GM20000 (cell line): ENCODE results near the gene TSPAN13.

ENCODE experiments used
- DNase-seq: peaks from one replicate; pipeline ENCODE4 v3.0.0; 2012; ENCODE audit warnings: low spot score
- CTCF ChIP-seq: IDR thresholded peaks from 2 replicates; pipeline ENCODE4 v1.5.1; 2012; ENCODE audit warnings: mild to moderate bottlenecking, control low read depth; ENCODE audit errors: extremely low read depth, missing control alignments

Gene TSPAN13

DNA sequence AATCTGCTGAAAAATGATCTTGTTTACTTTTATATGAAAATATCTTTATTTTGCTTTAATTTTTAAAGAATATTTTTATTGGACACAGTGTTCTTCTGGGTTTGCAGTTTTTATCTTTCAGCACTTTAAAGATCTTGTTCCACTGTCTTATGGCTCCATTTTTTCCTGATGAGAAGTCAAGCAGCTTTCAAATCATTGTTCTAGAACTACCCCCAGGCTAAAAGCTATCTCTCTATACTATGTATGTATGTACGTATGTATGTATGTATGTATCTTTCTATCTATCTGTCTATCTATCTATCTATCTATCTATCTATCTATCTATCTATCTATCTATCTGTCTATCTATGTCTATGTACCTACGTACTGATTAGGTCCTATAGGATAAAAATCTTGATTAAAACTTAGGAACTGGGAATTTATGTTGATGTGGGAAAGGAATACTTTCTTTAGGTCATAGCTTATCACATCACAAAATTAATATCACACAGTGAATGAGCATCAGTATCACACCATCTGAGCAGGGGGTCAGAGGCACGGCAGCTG is 35.4 kb upstream of the TSPAN13 start:
- TF ChIP-seq CTCF: no peak
- DNase-seq: no peak

DNA sequence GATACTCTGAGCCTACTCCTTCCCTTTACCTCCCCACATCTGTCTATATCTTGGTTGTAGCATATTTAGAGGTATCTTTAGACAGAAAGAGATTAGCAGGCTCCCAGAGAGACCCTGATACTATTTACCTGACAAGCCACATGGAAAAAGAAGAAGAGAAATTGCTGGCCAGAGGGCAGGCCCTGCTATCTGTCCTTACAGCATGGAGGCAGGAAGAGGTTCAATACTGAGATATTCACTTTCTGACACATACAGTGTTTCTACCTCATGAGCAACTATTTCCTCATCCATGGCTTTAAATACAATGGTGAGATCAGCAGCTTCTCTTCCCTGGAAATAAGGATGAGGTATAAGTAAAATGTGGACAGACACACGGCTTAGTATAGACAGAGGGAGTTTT is 33.9 kb upstream of the TSPAN13 start:
- no peak for TF ChIP-seq CTCF
- DNase-seq: no peak

DNA sequence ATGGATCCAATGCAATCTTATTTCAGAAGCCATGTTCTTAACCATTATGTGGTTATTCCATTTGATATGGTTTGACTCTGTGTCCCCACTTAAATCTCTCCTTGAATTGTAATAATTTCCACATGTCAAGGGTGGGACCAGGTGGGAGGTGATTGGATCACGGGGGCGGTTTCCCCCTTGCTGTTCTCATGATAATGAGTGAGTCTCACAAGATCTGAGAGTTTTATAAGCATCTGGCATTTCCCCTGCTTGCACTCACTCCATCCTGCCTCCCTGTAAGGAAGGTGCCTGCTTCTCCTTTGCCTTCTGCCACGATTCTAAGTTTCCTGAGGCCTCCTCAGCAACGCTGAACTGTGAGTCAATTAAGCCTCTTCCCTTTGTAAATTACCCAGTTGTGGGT is 32.0 kb upstream of the TSPAN13 start:
- no peak for TF ChIP-seq CTCF
- no peak for DNase-seq

DNA sequence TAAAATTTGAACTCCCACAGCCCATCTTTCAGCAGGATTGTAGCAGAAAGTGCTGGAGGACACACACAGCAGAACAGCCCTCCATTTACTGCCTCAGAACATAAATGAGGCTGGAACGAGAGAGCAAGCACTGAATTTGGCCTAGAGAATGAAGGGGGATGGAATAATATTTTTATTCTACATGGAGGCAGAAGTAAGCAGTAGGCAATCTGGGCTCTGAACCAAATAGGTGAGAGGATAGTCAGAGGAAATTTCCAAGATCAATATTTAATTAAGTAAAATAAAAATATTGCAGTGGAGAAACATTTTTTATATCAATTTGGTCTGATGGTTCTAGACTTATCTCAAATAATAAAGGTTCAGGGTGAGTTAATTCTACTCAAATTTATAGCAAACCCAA is 29.2 kb upstream of the TSPAN13 start:
- no peak for DNase-seq

GRCh38 chr7:16726189-16726588 is 27.4 kb upstream of the TSPAN13 start:
- no peak for DNase-seq
- TF ChIP-seq CTCF: no peak

More for the DNA sequence above, 29.2 kb upstream of the TSPAN13 start:
- TF ChIP-seq CTCF: no peak

DNA sequence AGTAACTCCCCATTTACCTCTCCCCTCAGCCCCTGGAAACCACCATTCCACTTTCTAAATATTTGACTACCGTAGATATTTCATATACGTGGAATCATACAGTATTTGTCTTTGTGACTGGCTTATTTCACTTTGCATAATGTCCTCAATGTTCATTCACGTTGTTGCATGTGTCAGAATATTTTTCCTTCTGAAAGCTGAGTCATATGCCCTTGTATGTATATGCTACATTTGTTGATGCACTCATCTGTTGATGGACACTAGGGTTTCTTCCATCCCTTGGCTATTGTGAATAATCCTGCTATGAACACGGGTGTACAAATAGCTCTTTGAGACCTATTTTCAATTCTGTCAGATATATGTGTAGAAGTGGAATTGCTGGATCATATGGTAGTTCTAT is 25.8 kb upstream of the TSPAN13 start:
- DNase-seq: no peak
- no peak for TF ChIP-seq CTCF

DNA sequence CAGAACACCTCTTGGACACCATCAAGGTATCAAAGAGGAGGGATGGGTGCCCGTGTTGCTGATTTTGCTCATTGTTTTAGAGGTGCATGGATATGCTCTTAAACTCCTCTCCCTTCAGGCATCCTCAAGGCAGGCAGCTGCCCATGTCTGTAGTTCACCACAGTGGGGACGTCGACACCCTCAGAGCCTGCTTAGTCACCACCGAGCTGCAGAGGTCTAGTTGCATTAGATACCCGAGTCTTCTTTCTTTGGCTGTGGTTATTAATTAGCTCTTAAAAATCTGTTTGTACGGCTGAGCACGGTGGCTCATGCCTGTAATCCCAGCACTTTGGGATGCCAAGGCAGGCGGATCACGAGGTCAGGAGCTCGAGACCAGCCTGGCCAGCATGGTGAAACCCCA is 24.7 kb upstream of the TSPAN13 start:
- DNase-seq: no peak
- TF ChIP-seq CTCF: no peak

DNA sequence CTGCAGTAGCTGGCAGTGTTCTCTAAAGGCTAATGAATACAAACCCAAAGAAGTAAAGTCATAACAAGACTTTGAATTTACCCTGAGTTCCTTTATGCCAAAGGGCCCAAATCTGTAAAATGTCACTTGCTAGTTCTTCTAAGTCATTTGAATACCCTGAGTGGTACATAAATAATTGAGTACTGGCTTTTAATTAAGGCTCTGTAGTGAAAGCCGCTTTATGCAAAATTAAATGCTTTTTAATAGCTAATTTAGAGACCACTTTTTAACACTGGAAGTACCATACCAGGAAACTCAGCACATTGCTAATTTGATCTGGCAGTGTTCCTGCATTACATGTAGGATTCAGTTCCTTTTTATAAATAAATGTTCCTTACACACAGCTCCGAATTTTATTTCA is 24.0 kb upstream of the TSPAN13 start:
- no peak for DNase-seq
- no peak for TF ChIP-seq CTCF
